Putamen (tissue), 1 donor: ENCODE results near the gene RNF212B.

Experiments used
- DNase-seq: peaks from one replicate; pipeline ENCODE4 v3.0.0-alpha.2; 2016; ENCODE audit warnings: low spot score

The RNF212B gene

GRCh38 chr14:23296012-23296777 lies 58.5 kb downstream of the RNF212B start:
- no peak for DNase-seq

GRCh38 chr14:23297096-23297495 lies 59.4 kb downstream of the RNF212B start:
- DNase-seq, result no peak

DNA sequence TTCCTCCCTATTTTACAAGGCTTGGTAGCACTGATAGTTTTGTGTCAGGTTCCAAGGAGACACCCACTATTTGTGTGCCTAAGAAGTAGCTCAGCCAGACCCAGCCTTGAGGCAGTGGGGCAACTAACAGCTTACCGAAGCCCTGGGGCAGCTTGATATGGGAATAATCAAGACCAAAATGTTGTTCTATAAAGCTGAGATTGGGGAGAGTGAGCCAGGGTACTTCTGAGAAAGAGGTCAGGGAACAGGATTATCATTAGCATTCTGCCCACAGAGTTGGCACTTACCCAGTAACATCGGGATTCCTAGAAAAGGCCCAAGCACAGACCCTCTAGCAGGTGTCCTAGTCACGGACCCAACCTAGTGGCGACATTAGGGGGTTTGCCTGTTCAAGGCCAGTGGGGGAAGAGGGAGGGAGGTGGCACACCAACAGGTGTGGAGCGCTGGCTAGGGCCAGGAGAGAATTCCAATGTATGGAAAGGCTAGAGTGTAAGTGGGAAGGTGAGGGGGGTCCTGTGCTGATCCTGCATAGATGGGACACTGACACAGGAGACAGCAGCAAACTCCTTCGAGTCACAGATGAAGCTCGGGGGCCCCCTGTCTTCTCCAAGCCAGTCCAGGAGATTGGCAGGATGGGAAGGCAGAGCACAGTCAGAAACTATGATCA lies 60.0 kb downstream of the RNF212B start:
- DNase-seq, result no peak

DNA sequence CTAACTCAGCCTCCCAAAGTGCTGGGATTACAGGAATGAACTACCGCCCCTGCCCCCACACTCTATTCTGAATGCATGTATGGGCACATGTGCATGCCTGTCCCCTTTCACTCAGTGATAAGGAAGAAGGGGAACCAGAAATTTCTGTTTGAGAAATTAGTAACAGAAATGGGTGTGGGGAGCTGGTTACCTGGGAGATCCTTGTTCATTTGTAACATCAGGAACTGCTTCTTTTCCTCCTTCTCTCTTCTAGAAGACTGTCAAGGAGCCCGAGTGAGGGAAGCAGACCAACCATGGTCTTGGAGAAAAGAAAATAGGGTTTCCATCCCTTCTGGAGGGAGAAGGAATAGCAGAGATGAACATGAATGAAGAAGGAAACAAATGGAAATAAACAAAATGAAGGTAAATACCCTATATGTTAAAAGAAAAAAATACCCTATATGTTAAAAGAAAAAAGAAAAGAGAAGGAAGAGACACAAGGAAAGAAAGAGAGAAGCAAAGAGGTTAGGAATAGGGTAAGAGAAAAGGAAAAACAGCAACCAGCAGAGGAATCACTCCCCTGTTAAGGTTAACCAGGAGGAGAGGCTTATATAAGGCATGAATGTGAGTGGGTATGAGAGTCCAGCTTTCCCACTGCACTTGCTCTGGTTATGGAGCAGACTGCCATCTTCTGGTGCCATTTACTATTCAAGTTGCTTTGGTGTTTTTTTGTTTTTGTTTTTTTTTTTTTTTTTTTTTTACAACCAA lies 61.6 kb downstream of the RNF212B start:
- peak; percentile 66 for DNase-seq

DNA sequence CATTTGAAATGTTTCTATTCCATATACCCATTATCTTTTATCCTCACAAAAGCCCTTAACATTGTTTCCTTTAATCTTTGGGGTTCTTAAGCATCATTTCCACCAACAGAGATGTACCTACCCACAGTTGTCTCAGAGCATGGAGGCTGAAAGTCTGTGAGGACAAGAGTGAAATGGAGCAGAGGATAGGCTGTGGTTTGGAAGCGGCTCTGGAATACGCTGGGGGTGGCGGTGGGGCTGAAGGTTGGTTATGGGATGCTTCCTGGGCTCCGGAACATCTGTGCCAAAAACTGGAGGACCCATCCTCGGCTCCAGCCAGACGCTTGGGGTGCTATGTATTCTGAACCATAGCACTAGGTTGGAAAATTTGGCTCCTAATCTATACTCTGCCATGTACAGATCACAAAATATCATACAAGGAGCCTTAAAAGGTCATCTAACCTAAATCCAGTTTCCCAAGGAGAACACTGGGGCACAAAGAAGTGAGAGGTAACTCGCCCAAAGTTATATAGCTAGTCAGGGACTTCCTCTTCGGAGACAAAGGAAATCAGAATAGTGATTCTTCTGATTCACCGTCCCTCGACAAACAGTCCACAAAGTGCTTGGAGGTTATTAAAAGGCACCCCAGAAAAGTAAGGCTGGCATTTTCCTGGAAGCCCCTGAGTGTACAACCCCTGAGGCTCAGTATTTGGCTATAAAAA lies 62.4 kb downstream of the RNF212B start:
- no peak for DNase-seq

- DNase-seq, result no peak
Observed at GRCh38 chr14:23300687-23301223, 63.0 kb downstream of the RNF212B start.

- DNase-seq, result peak; percentile 99
Observed at GRCh38 chr14:23301288-23301968, 63.7 kb downstream of the RNF212B start.

- DNase-seq, result no peak
Observed at GRCh38 chr14:23301969-23302289, 64.2 kb downstream of the RNF212B start.

- peak; percentile 76 for DNase-seq
Observed at GRCh38 chr14:23302290-23303225, 64.8 kb downstream of the RNF212B start, which contains the start of gene PPP1R3E. TSS of gene PPP1R3E (minus strand) at chr14:23302859. CDS start at chr14:23302576, 283 bp downstream.

DNA sequence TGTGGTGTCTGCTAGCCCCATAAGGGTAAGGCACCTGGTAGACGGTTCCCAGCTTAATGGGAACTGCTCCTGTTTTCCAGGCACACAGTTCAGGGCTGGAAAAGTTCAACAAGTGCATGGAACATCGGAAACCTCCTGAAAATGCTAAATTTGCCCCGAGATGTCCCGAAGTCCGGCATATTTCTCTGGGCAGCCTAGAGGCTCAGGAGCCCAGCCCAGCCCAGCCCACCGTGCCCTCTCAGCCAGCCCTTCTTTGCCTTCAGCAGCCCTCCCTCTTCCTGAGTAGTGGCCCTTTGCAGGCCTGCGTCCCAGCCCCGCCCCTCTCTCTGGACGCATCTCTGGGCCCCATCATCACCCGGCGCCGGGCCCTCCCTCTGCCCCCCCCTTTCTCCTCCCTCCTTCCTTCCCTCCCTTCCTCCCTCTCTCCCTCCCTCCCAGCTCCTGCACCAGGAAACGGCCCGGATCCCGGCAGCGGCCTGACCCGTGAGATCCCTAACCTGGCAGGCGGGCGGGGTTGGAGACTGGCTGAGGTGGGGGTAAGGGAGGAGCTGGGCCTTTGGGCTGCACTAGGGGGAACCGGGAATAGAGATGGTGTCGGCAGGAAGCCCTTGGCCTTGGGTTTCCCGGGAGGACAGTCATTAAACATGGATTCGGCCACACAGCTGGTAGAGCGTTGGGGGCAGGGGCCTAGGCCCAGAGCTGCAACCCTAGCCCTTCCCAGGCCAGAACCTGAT lies 68.8 kb downstream of the RNF212B start, which contains the start of gene BCL2L2:
TSS of gene BCL2L2 (plus strand) at position 422 of the 734 bp plus-strand sequence. CDS start 935 bp downstream, outside the sequence.
- peak; percentile 93 for DNase-seq

DNA sequence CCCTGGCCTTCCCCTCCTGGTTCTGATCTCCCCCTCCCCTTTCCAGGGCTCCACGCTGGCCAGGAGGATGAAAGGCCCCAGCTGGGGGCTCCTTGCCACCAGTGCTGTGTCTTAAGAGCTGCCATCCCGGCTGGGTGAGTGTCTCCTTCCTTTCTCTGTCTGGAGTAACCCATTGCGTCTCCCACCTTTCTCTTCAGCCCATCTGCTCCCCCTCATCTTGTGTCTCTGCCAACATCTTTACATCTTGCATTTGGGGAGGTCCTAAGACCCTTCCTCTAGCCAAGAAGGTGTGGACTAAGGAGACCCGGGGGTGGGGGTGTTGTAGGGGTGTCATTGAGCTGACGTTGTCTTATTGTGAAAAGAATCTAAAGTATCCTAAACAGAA lies 69.4 kb downstream of the RNF212B start:
- no peak for DNase-seq

GRCh38 chr14:23307687-23308644 lies 70.2 kb downstream of the RNF212B start:
- no peak for DNase-seq

DNA sequence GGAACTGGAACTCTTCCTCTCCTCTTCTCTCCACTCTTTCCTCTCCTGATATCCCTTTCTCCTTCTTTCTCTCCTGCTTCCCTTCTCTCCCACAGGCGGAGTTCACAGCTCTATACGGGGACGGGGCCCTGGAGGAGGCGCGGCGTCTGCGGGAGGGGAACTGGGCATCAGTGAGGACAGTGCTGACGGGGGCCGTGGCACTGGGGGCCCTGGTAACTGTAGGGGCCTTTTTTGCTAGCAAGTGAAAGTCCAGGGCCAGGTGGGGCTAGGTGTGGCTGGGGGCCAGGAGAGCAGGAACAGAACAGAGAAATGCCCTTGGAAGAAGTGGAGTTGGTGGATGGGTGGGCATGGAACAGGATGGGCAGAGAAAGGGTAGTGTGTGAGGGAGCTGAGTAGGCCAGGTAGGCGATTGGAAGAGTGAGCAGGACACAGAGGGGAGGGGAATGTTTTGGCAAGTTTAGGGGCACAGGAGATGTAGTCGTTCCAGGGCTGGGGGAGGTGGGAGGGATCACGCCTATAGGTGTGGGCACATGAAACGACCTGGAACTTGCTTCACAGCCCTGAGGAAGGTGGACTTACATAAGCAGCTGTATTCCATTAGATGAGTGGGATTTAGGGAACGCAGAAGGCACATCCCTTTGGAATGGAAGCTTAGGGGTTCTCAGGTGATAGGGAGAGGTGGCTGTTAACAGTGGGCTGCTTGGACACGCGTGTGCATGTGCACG lies 71.1 kb downstream of the RNF212B start:
- no peak for DNase-seq

DNA sequence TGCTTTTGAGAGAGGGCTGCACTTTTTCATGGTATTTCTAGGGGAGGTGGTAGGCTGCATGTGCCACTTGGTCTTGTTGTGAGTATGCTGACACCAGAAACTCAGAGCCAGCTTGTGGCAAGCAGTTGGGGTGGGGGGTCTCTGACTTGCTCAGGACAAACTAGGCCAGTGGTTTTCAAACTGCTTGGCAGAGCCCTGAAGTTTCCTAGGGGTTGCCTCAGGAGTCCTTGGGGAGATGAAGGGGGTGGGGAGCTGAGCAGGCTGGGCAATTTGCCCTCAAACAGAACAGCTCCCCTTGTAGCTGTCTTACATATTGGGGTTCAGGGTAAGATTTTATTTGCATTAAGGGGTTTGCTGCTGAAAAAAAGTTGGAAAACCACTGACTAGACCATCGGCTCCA lies 72.8 kb downstream of the RNF212B start:
- DNase-seq, result no peak

DNA sequence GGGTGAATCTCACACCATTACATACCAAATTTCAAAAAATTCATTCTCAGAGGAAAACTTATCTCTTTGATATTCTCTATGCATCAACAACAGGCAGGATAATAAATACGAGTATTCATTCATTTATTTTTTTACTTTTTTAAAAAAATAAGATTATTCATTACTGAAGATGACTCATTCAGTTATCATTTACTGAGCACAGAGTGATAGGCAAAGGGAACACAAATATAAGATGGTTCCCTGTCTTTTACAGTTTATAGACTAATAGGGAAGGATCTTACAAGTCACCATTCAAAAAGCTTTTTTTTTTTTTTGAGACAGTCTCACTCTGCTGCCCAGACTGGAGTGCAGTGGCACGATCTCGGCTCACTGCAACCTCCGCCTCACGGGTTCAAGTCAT lies 78.6 kb downstream of the RNF212B start:
- no peak for DNase-seq

- no peak for DNase-seq
Observed at GRCh38 chr14:23319746-23320583, 82.2 kb downstream of the RNF212B start.
